NCI-H2171 (cell line): ENCODE data around the gene REEP5.
A peak's percentile ranks its signal among the peaks of the same experiment; 100 is the strongest.
"Not testable (repeated sequence)": the region's sequence is repeated elsewhere in the genome, so short reads cannot be mapped to it uniquely, and the experiment has no call there.

Source experiments
- DNase-seq: peaks from one replicate; lab custom pipeline; 2025; lab: John Stamatoyannopoulos, UW

Gene REEP5

GRCh38 chr5:112921833-112922817 is at the start of gene REEP5:
REEP5 (minus strand) TSS chr5:112922227; CDS start chr5:112922190, 37 bp downstream.
- peak; percentile 69 for DNase-seq

GRCh38 chr5:112971276-112971675 is 49.2 kb upstream of the REEP5 start:
- no peak for DNase-seq

- DNase-seq = no peak
Observed at GRCh38 chr5:112968411-112969106, 46.5 kb upstream of the REEP5 start.

- DNase-seq = no peak
Observed at GRCh38 chr5:112967520-112968083, 45.6 kb upstream of the REEP5 start.

- no peak for DNase-seq
Observed at GRCh38 chr5:112965733-112966306, 43.8 kb upstream of the REEP5 start.

- not testable (repeated sequence) for DNase-seq
Observed at GRCh38 chr5:112963374-112963733, 41.3 kb upstream of the REEP5 start.

GRCh38 chr5:112960863-112961504 is 39.0 kb upstream of the REEP5 start:
- DNase-seq = no peak

GRCh38 chr5:112960315-112960714 is 38.3 kb upstream of the REEP5 start:
- DNase-seq = peak; percentile 65

- peak; percentile 55 for DNase-seq
Observed at GRCh38 chr5:112959872-112960271, 37.8 kb upstream of the REEP5 start.

GRCh38 chr5:112958093-112959088 is 36.4 kb upstream of the REEP5 start:
- peak; percentile 35 for DNase-seq

- no peak for DNase-seq
Observed at GRCh38 chr5:112957036-112957808, 35.2 kb upstream of the REEP5 start.

- DNase-seq = no peak
Observed at GRCh38 chr5:112956606-112957005, 34.6 kb upstream of the REEP5 start.

- no peak for DNase-seq
Observed at GRCh38 chr5:112951124-112951702, 29.2 kb upstream of the REEP5 start.

GRCh38 chr5:112948458-112948857 is 26.4 kb upstream of the REEP5 start:
- no peak for DNase-seq

GRCh38 chr5:112940670-112941069 is 18.6 kb upstream of the REEP5 start:
- DNase-seq = no peak

- DNase-seq = no peak
Observed at GRCh38 chr5:112938286-112938685, 16.3 kb upstream of the REEP5 start.

- no peak for DNase-seq
Observed at GRCh38 chr5:112935675-112936074, 13.6 kb upstream of the REEP5 start.

- DNase-seq = no peak
Observed at GRCh38 chr5:112934366-112934663, 12.3 kb upstream of the REEP5 start.

- no peak for DNase-seq
Observed at GRCh38 chr5:112933651-112934365, 11.8 kb upstream of the REEP5 start.
